GM23338 (cell line): ENCODE measurements around the gene PYCR2. TPM values are rescaled to one million over a fixed set of nuclear protein-coding genes. Genes with fewer than 3 reads are reported as not detected.

Source experiments
- ATAC-seq: fragments of 200-7000 bp; cut with Tn5 transposase; 3 replicates; pipeline ENCODE4 v1.9.1; 2020
- DNase-seq: peaks from one replicate; pipeline ENCODE4 v3.0.0-alpha.2; 2015; ENCODE audit warnings: low spot score
- H2AFZ ChIP-seq: fragments of 200-600 bp; sonication (generic); 2 replicates; pipeline ENCODE4 v1.8.0; 2016; ENCODE audit warnings: antibody characterized with exemption, mild to moderate bottlenecking, moderate library complexity
- H3F3A ChIP-seq: fragments of 200-600 bp; sonication (generic); replicated peaks from 2 replicates; pipeline ENCODE4 v1.8.0; 2017; ENCODE audit warnings: antibody characterized with exemption, mixed run types, low read depth
- H3K27ac ChIP-seq: fragments of 200-600 bp; sonication (generic); 2 replicates; pipeline ENCODE4 v1.6.1; 2016; ENCODE audit warnings: low read depth
- H3K27me3 ChIP-seq: fragments of 200-600 bp; sonication (generic); 2 replicates; pipeline ENCODE4 v1.8.0; 2016; ENCODE audit warnings: mild to moderate bottlenecking, mixed run types, moderate library complexity; ENCODE audit not compliant: insufficient read depth
- H3K36me3 ChIP-seq: fragments of 200-600 bp; sonication (generic); 2 replicates; pipeline ENCODE4 v1.8.0; 2016; ENCODE audit warnings: mild to moderate bottlenecking; ENCODE audit not compliant: insufficient read depth
- H3K4me1 ChIP-seq: fragments of 200-600 bp; sonication (generic); 2 replicates; pipeline ENCODE4 v1.8.0; 2016; ENCODE audit warnings: mild to moderate bottlenecking, moderate library complexity; ENCODE audit not compliant: insufficient read depth
- H3K4me2 ChIP-seq: fragments of 200-600 bp; sonication (generic); 2 replicates; pipeline ENCODE4 v1.7.1; 2017; ENCODE audit warnings: mixed run types
- H3K4me3 ChIP-seq: fragments of 200-600 bp; sonication (generic); 2 replicates; pipeline ENCODE4 v1.6.1; 2016; ENCODE audit warnings: mixed run types
- H3K79me2 ChIP-seq: fragments of 200-600 bp; sonication (generic); replicated peaks from 2 replicates; pipeline ENCODE4 v1.8.0; 2017; ENCODE audit warnings: mild to moderate bottlenecking; ENCODE audit not compliant: insufficient read depth
- H3K9me2 ChIP-seq: fragments of 200-600 bp; sonication (generic); 2 replicates; pipeline ENCODE4 v1.8.0; 2017; ENCODE audit not compliant: insufficient read depth
- H4K20me1 ChIP-seq: fragments of 200-600 bp; sonication (generic); replicated peaks from 2 replicates; pipeline ENCODE4 v1.8.0; 2017; ENCODE audit warnings: mild to moderate bottlenecking; ENCODE audit not compliant: insufficient read depth
- H3K27ac Mint-ChIP-seq: 2 replicates; pipeline ENCODE4 v1.8.0; 2020; ENCODE audit warnings: inconsistent platforms, mild to moderate bottlenecking, moderate library complexity, mixed read lengths
- H3K27me3 Mint-ChIP-seq: 3 replicates; pipeline ENCODE4 v1.8.0; 2022; ENCODE audit warnings: low read depth, mild to moderate bottlenecking, moderate library complexity, mixed read lengths, inconsistent platforms; ENCODE audit not compliant: insufficient read depth, poor library complexity
- H3K36me3 Mint-ChIP-seq: 3 replicates; pipeline ENCODE4 v1.8.0; 2021; ENCODE audit warnings: low read depth, mild to moderate bottlenecking, inconsistent platforms, moderate library complexity, mixed read lengths
- H3K4me1 Mint-ChIP-seq: 3 replicates; pipeline ENCODE4 v1.8.0; 2020; ENCODE audit warnings: mild to moderate bottlenecking, inconsistent platforms, mixed read lengths
- H3K4me3 Mint-ChIP-seq: 3 replicates; pipeline ENCODE4 v1.8.0; 2021; ENCODE audit warnings: moderate library complexity, mild to moderate bottlenecking, inconsistent platforms, mixed read lengths
- H3K9me3 Mint-ChIP-seq: 3 replicates; pipeline ENCODE4 v1.8.0; 2020; ENCODE audit warnings: moderate library complexity, mild to moderate bottlenecking, inconsistent platforms, mixed read lengths
- CTCF ChIP-seq, 2 experiments: fragments of 200-600 bp in 1 of 2; sonication (generic) in 1 of 2; conservative IDR thresholded peaks; 2 replicates each; pipeline versions ENCODE4 v1.5.1 to v1.6.1; 2016 to 2017; ENCODE audit warnings: antibody characterized with exemption in 2 of 2, low read depth in 2 of 2, mild to moderate bottlenecking in 2 of 2, moderate library complexity in 1 of 2
- ETS1 ChIP-seq: IDR thresholded peaks from 2 replicates; pipeline ENCODE4 v1.6.1; 2016; ENCODE audit warnings: antibody characterized with exemption
- EZH2 ChIP-seq: fragments of 200-600 bp; sonication (generic); IDR thresholded peaks from one replicate; pipeline ENCODE4 v1.8.0; 2017; ENCODE audit warnings: antibody characterized with exemption, mild to moderate bottlenecking, low read depth; ENCODE audit not compliant: unreplicated experiment
- JUNB ChIP-seq: IDR thresholded peaks from one replicate; pipeline ENCODE4 v1.6.1; 2016; ENCODE audit warnings: antibody characterized with exemption; ENCODE audit not compliant: unreplicated experiment
- NANOG ChIP-seq: IDR thresholded peaks from 2 replicates; pipeline ENCODE4 v1.6.1; 2016; ENCODE audit warnings: antibody characterized with exemption, borderline replicate concordance
- POLR2AphosphoS5 ChIP-seq: IDR thresholded peaks from 2 replicates; pipeline ENCODE4 v1.6.1; 2016; ENCODE audit warnings: antibody characterized with exemption, low read depth
- REST ChIP-seq: IDR thresholded peaks from one replicate; pipeline ENCODE4 v1.6.1; 2018; ENCODE audit warnings: antibody characterized with exemption; ENCODE audit not compliant: unreplicated experiment
- ZNF114 ChIP-seq: fragments of 250-450 bp; sonication (Bioruptor Pico); IDR thresholded peaks from 2 replicates; pipeline ENCODE4 v1.5.0; 2020; ENCODE audit warnings: mild to moderate bottlenecking, moderate library complexity
- ZNF462 ChIP-seq: fragments of 250-450 bp; sonication (Bioruptor Pico); IDR thresholded peaks from 2 replicates; pipeline ENCODE4 v1.5.0; 2020; ENCODE audit warnings: mild to moderate bottlenecking, moderate library complexity
- polyA plus RNA-seq: library from polyadenylated mRNA; unstranded; fragments of >200 nt; fragmentation: Nextera tagmentation; extraction: Ambion mirVana; gene quantifications from 2 replicates; pipeline ENCODE4 v1.2.1, GENCODE V29; 2016
- total RNA-seq: library from RNA; depleted of rRNA; stranded (reverse); fragments of >200 nt; shearing (Covaris generic); gene quantifications from 2 replicates; pipeline ENCODE4 v1.2.3, GENCODE V29; 2014

PYCR2 gene
- total and polyA plus RNA-seq, 2 experiments from 2014 or later = 89.1 to 109 TPM

GRCh38 chr1:225963735-225964530 lies 39.9 kb upstream of the PYCR2 start:
- Mint-ChIP-seq H3K9me3 (peaks cover 3% of the 10 kb centered on the region; the same call in 2 of the 3 replicates), H3K36me3 (peaks cover 3% of the 10 kb centered on the region), H3K27me3 (peaks cover 3% of the 10 kb centered on the region), H3K4me3 (no peak overlapping the region), H3K27ac (no peak overlapping the region), H3K4me1 (peaks cover 3% of the 10 kb centered on the region; the same call in 2 of the 3 replicates)
- TF ChIP-seq NANOG (no peak), CTCF (conservative IDR thresholded peaks at IDR 0.05; ENCODE audit: low read depth in 2 of 2) (no peak), JUNB (no peak), ETS1 (no peak), REST (no peak), ZNF114 (CRISPR knock-in tag) (no peak), ZNF462 (CRISPR knock-in tag) (no peak), EZH2 (no peak), POLR2AphosphoS5 (no peak)
- H3K36me3 ChIP-seq = no peaks in the 10 kb centered on the region
- no peaks in the 10 kb centered on the region for H3K27me3 ChIP-seq
- no peak overlapping the region for H3K4me2 ChIP-seq
- H3F3A ChIP-seq = no peaks in the 10 kb centered on the region; the same call in 1 of the 2 replicates
- no peak for ATAC-seq
- no peaks in the 10 kb centered on the region for H4K20me1 ChIP-seq
- H3K27ac ChIP-seq = no peak overlapping the region
- H3K4me3 ChIP-seq = no peak overlapping the region
- H3K9me2 ChIP-seq = peaks cover 6% of the 10 kb centered on the region; the same call in 1 of the 2 replicates
- no peak for DNase-seq
- H3K79me2 ChIP-seq = no peaks in the 10 kb centered on the region
- no peak overlapping the region for H2AFZ ChIP-seq
- H3K4me1 ChIP-seq = no peaks in the 10 kb centered on the region; the same call in 1 of the 2 replicates
